HS-5 (cell line): ENCODE measurements around the gene EVC2.

Source experiments
- DNase-seq: peaks from one replicate; pipeline ENCODE4 v3.0.0-alpha.2; 2012; ENCODE audit warnings: low read depth

The EVC2 gene

DNA sequence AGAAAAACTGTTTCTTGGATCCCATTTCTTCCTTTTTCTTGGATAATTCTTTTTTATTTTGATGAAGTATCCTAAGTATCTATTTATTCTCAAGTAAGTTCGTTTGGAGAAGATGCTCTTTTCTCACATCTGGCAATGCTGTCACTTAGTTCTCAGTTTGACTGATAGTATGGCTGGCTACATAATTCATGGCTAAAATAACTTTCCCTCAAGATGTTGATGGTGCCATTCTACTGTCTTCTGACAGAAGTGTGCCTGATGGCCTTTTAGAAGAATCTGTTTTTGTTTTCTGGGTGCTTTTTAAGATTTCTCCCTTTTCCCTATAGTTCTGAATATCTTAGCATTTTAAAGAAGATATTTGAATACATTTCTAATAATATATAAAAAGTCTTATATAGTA is 41.6 kb downstream of the EVC2 start:
- DNase-seq = no peak

- no peak for DNase-seq
Measured at GRCh38 chr4:5664778-5665177, 43.6 kb downstream of the EVC2 start.

- no peak for DNase-seq
Measured at GRCh38 chr4:5662555-5662954, 45.8 kb downstream of the EVC2 start.

GRCh38 chr4:5661237-5661636 is 47.1 kb downstream of the EVC2 start:
- no peak for DNase-seq

GRCh38 chr4:5660185-5660584 is 48.2 kb downstream of the EVC2 start:
- DNase-seq = no peak

- DNase-seq = no peak
Measured at GRCh38 chr4:5658974-5659373, 49.4 kb downstream of the EVC2 start.

- no peak for DNase-seq
Measured at GRCh38 chr4:5656415-5656814, 51.9 kb downstream of the EVC2 start.

DNA sequence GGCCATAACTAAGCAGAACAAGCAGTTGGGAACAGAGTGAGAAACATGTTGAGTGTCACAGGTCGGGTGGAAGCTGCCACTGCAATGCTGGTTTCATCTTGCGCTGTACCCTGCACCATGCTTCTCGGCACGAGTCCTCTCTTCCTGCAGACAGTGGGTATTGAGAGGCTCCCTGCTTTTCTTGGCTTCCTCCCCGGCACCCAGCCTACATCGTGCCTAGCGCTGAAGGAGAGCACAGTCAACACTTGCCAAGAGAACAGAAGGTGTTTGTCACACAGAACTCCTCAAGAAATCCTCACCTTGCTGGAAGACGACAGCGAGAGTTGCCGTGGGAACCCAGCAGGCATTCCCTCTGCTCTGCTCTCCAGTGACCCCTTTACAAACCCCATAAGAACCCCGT is 53.6 kb downstream of the EVC2 start:
- no peak for DNase-seq

GRCh38 chr4:5651089-5651488 is 57.3 kb downstream of the EVC2 start:
- no peak for DNase-seq

DNA sequence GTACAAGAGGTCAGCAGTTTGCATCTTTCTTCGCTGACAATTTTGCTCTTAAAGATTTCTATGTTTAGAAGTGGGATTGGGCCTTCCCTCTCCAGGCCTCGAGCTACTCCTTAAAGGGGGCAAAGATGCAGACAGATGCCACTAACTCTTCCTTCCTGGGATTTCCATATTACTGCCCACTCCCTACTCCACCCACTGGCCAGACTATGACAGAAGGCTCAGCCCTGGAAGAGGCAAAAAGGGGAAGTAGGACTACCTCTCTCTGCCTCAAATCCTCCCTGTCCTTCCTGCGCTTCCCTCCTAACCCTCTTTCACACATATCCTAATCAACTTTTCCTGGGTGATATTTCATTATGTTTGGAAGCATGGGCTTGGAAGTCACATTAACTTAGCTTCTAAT is 58.3 kb downstream of the EVC2 start:
- DNase-seq = no peak

DNA sequence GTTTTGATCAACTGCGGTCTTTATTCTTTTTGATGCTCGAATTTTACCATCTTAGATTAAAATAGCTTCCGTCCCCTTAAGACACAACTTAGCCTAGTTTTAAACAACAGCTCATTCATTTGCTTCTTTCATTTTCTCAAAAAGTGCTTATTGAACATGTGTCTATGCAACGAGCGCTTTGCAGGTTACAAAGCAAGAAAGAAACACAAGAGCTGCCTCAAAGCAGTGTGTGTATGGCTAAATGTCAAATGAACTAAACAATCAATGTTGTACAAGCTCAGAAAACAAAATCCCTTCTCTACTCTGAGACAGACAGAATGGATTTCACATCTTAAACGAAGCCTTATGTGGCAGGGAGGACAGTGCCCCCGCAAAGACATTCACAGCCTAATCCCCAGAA is 61.0 kb downstream of the EVC2 start:
- no peak for DNase-seq

DNA sequence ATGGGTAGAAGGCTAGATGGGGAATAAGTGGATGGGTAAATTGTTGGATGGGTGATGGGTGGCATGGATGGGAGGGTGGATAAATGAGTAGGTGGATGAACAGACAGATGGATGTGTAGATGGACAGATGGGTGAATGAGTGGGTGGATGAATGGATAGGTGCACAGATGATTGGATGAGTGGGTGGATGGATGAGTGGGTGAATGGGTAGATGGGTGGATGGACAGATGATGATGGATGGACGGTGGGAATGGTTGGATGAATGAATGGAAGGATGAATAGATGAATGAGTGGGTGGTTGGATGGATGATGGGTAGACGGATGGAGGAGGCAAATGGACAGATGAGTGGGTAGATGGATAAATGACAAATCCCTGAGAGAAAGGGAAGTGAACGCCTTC is 68.3 kb downstream of the EVC2 start:
- no peak for DNase-seq

DNA sequence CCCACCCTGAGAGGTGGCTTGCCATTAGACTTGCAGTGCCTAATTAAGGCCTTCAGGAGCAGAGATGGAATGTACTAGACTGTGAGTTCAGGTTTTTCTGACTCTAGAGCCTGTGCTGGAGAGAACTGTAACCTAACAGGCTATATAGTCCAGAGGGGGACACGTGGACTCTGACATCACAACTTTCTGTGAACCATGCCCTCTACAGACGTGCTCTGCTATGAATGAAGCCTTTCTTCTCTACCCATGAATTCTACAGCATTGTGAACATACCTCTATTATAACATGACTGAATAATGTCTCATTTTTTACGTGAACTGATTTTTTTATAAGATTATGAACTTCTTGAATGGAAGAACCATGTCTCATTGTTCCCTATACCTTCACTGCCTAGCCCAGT is 68.8 kb downstream of the EVC2 start:
- DNase-seq = no peak

DNA sequence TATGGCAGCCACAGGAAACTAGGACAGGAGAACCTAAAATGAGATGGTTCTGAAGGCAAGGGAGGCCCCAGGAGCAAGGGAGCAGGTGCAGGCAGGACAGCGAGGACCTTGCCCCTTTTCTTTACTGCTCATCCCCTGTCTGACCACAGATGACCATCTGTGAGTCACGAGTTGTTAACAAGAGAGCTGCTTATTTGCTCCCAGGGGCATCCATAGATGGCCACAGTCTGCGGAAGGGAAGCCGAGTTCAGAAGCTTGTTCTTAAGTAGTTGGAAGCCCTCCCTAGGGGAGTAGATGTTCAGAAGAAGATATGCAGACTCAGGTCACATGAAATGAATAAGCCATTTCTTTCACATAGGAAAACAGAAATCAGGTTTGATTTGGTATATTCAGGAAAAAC is 69.4 kb downstream of the EVC2 start:
- peak; percentile 28 for DNase-seq

DNA sequence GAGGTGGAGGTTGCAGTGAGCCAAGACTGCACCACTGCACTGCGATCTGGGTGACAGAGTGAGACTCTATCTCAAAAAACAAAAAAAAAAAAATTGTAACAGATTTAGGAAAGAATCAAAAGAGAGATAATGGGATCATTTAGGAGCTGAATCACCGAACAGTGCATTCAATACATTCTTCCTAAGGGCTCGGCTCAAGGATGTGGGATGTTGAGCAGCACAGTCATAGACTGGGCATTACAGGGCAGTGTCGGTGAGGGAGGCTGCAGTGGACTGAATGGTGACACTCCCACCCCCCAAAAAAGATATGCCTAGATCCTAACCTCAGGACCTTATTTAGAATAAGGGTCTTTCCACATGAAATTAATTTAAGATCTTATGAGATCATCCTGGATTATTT is 70.0 kb downstream of the EVC2 start:
- DNase-seq = peak; percentile 82

GRCh38 chr4:5636766-5637670 is 71.3 kb downstream of the EVC2 start:
- no peak for DNase-seq

- peak; percentile 74 for DNase-seq
Measured at GRCh38 chr4:5635826-5636195, 72.5 kb downstream of the EVC2 start.

- no peak for DNase-seq
Measured at GRCh38 chr4:5632571-5632970, 75.8 kb downstream of the EVC2 start.

GRCh38 chr4:5632066-5632440 is 76.3 kb downstream of the EVC2 start:
- DNase-seq = no peak

GRCh38 chr4:5631352-5632065 is 76.8 kb downstream of the EVC2 start:
- DNase-seq = no peak

GRCh38 chr4:5630762-5631161 is 77.6 kb downstream of the EVC2 start:
- no peak for DNase-seq

DNA sequence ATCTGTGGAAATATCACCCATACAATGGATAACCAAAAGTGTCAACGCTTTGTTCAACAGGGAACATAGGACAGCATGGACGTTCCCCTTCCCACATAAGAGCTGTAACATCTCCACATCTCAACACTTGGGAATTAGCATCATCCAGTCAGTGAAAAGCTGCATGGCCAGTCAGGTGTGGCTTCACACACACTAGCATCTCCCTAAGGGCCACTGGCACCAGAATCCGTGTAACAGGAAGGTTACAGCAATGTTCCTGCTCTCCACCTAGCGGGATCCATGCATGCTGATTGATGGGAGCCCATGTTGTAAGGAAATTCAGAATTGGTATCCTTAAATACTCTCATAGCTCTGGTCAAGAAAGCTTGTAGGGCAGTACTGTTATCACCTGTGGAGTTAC is 78.8 kb downstream of the EVC2 start:
- DNase-seq = no peak

DNA sequence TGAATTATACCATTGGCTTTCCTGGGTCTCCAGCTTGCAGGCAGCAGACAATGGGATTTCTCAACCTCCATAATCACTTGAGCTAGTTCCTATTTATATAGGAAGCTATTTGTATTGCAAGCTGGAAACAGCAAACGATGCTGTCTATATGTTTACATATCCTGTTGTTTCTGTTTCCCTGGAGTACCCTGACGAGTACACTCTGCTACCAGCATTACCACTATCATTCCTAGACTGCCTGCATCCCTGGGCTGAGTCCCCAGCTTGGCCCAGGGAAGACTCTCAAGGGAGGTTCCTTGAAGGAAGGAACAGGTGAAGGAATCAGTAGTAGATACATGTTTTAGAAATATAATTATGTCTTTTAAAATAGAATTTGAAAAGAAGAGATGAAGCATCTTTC is 81.4 kb downstream of the EVC2 start:
- DNase-seq = no peak

- no peak for DNase-seq
Measured at GRCh38 chr4:5622596-5622995, 85.8 kb downstream of the EVC2 start.
